Posterior vena cava (tissue), 2 donors: ENCODE data around the gene ZNF462. TPM values are rescaled to one million over a fixed set of nuclear protein-coding genes. Genes with fewer than 3 reads are reported as not detected.
"Not testable (repeated sequence)": the region's sequence is repeated elsewhere in the genome, so short reads cannot be mapped to it uniquely, and the experiment has no call there.

Source experiments
- DNase-seq: peaks from one replicate; pipeline ENCODE4 v3.0.0-alpha.2; 2020; ENCODE audit warnings: low spot score
- intact Hi-C, 2 donors: fragments of 100-400 bp; cut with DNase I; formaldehyde crosslinking; loops; one replicate each; pipeline versions ENCODE4 v1.14.1 to v1.14.2; 2022 to 2023
- long read RNA-seq, 2 donors: library from polyadenylated mRNA; unstranded; transcript quantifications; one replicate each; pipeline ENCODE4 v2.0.0, GENCODE V29; 2020 to 2021
- total RNA-seq, 2 donors: library from RNA; stranded (reverse); fragmentation: NEBNext Ultra II Directional; extraction: Animal tissue kit (Norgen Biotek cat#: 25700); gene quantifications; one replicate each; pipeline ENCODE4 v1.2.1, GENCODE V29; 2021
- donor health status: DM: yes; HTN: yes; CAD: no.
- donor health status: DM: yes; HTN: yes; CAD: no.

Gene ZNF462, protein sequence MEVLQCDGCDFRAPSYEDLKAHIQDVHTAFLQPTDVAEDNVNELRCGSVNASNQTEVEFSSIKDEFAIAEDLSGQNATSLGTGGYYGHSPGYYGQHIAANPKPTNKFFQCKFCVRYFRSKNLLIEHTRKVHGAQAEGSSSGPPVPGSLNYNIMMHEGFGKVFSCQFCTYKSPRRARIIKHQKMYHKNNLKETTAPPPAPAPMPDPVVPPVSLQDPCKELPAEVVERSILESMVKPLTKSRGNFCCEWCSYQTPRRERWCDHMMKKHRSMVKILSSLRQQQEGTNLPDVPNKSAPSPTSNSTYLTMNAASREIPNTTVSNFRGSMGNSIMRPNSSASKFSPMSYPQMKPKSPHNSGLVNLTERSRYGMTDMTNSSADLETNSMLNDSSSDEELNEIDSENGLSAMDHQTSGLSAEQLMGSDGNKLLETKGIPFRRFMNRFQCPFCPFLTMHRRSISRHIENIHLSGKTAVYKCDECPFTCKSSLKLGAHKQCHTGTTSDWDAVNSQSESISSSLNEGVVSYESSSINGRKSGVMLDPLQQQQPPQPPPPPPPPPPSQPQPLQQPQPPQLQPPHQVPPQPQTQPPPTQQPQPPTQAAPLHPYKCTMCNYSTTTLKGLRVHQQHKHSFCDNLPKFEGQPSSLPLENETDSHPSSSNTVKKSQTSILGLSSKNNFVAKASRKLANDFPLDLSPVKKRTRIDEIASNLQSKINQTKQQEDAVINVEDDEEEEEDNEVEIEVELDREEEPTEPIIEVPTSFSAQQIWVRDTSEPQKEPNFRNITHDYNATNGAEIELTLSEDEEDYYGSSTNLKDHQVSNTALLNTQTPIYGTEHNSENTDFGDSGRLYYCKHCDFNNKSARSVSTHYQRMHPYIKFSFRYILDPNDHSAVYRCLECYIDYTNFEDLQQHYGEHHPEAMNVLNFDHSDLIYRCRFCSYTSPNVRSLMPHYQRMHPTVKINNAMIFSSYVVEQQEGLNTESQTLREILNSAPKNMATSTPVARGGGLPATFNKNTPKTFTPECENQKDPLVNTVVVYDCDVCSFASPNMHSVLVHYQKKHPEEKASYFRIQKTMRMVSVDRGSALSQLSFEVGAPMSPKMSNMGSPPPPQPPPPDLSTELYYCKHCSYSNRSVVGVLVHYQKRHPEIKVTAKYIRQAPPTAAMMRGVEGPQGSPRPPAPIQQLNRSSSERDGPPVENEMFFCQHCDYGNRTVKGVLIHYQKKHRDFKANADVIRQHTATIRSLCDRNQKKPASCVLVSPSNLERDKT (N-terminal part only)
- 10 to 100 TPM; 20.0 to 25.7 TPM for total RNA-seq
- long read RNA-seq, donor 1, partial matches to known transcripts, result 1 of 2 reads
- long read RNA-seq, donor 1, other reads (novel, unspliced or antisense), result 1 of 2 reads
- long read RNA-seq, donor 2, partial matches to known transcripts, result 0 of 2 reads
- long read RNA-seq, donor 2, other reads (novel, unspliced or antisense), result 2 of 2 reads

DNA sequence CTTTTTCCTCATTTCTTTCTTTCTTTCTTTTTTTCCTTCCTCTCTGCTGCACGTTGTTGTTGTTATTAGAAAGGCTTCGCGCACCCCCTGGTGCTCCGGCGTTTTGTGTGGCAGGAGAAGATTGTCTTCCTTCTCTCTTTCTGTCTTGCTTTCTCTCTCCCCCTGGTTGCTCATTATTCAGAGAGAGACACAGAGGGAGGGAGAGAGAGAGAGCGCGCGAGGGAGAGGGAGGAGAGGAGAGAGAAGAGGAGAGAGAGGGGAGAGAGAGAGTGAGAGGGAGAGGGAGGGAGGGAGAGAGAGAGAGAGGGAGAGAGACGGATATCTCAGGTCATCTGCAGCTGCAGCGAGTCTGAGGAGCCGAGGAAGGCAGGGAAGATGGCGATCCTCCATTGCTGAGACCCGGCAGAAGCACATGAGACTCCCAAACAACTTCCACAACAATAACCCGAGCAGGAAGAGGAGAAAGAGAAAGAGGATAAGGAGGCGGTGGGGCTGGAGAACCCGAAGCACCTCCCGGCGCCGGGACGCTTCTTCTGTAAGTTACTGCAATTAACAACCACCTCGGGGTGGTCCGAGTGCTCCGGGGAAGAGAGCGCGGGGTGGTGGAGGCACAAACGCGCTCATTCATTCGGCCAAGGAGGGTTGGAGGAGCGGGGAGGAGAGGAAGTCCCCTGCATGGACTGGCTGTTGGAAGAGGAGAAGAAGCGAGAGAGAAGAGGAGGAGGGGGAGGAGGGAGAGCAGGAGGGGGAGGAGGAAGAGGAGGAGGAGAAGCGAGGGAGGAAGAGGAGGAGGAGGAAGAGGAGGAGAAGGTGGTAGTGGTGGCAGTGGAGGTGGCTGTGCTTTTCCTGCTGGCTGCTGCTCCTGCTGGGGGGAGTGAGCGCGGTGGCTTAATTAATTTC lies at the start of gene ZNF462:
Gene ZNF462, plus strand, starts transcription at position 346 of the 900 bp plus-strand sequence. CDS start 60,218 bp downstream, outside the sequence.
- peak; percentile 82 for DNase-seq
- intact Hi-C loops, result loop anchor here in 1 of 2 donors (10.0 kb wide), 2 partner anchors 62 to 158 kb away; no protein-coding TSS in a partner anchor

DNA sequence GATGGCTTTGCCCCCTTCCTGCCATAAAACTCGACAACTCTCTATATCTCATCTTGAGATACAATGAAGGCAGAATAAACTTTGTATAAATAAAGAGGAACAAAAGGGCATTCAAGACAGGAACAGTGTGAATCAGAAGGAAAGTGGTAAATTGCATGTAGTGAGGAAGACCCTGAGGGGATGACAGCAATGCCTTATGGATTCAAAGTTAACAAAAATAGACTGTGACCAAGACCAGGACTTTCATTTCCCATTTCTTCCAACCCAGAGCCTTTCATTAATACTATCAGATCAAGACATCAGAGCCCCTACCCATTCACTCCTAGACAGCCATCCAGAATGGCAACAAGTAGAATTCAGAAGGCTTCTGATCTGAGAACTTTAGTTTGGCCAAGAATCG lies 46.4 kb upstream of the ZNF462 start:
- intact Hi-C loops, result no loop called here
- no peak for DNase-seq

DNA sequence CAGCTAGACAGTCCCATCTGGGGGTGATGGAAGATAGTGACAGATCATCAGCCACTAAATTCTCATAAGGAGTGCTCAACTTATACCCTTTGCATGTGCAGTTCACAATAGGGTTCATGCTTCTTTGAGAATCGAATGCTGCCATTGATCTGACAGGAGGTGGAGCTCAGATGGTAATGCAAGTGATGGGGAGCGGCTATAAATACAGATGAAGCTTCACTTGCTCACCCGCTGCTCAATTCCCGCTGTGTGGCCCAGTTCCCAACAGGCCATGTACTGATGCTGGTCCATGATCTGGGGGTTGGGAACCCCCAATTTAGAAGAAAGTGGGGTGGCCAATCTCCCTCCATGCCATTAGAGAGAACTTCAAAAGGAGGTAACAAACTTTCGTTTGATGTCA lies 44.9 kb upstream of the ZNF462 start:
- DNase-seq, result no peak
- intact Hi-C loops, result no loop called here

DNA sequence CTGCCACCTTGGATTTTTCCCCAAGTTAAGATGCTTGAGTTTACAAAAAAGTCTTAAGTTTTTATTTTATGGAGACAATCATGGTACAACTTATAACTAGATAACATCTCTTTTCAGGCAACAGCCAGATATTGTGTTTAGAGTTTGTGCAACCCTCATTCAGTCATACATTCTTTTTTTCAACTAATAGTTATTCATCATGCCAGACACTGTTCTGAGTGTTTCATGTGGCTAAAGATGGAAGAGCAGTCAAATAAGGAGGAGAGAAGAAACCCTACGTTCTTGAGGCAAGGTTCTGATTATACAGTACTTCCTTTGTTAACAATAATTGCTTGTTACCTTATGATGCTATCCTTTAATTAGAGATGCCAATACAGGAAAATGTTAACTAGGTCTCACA lies 42.1 kb upstream of the ZNF462 start:
- no peak for DNase-seq
- intact Hi-C loops, result no loop called here

DNA sequence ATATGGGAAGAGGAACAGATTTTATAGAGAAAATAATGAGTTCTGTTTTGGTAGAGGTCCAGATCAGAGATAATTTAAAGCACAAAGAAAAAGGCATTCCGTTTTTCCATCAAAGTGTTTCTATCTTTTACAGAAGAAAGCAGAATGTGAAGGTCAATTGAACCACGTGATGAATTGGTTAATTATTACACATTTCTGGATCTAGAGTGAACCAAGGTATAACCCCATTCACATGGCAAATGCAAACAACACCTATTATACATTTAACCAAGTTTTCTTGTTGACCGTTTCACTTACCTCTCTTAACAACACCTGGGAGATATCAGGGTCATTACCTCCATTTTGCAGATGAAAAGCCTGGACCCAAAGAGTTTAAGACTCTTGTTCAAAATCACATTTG lies 34.9 kb upstream of the ZNF462 start:
- intact Hi-C loops, result no loop called here
- no peak for DNase-seq

DNA sequence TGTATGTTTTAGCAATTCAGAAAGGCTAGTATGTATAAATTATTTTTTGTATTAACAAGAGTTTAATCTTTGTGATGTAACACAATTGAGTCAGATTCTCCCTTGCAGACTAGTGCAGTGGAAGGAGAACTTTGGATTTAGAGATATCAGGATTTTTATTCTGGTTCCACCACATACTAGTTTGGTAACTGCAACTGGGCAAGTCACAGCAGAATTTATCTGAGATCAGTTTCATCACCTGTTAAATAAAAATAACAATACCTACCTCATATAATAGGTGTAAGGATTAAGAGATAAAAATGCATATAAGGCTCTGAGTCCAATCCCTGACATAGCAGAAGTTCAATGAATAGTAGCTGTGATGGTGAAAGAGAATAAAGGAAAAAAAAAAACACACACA lies 34.0 kb upstream of the ZNF462 start:
- intact Hi-C loops, result no loop called here

DNA sequence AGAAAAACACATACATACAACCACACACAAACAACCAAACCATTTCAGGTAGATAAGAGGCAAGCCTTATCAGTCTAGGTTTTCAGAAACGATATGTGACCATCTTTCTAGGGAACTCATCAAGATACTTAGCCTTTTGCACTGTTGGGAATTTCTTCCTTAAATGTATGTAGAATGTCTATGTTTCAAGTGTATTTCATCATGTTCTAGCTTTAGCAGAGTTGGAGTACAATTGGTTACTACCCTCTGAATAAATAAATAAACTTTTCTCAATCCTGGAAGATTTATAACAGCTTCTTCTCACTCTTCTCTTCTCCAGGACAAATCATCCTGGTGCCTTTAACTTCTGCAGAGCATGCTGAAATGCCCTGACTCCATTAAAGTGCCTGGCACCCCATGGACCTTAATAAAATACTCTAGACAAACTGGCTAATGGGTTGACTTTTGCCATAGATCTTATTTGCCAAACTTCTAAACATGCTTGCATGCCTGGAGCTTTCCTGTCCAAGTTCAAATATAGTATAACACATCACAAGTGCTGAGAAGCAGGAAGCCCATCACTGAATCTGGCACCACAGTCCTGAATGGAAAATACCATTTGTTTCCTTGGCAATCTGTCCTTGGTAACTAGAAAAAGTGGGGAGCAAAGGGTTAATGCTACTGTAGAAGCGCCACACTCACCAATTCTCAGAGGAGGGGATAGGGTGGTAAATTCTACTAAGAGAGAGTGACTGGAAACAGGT lies 33.1 kb upstream of the ZNF462 start:
- intact Hi-C loops, result no loop called here
- DNase-seq, result no peak

More for the DNA sequence above, 34.0 kb upstream of the ZNF462 start:
- no peak for DNase-seq

DNA sequence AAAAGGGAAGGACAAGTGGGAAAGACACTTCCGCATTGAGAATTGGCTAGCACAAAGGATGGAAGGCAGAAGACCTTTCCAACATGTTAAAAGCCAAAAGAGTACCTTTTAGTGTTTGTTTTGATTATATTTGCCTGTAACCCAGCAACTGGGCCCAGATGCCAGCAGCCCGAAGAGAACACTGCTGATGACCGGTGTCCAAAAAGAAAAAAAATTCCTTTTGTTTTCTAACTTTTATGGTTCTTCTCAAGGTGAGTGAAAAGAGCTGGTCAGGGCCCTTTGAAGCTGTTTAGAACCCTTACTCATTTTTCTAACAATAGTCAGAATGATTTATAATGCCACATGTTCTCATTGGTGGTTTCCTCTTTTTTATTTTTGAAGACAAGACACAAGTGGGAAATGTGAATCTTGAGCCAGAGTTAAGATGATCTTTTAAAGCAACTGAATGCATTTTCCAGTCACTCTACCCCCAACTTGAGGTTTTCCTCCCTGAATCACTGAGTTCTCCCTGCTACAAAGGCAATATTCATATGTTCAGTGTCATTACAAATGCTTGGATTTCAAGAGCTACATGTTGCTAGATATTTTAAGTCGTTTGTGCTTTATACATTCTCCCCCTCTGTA lies 32.3 kb upstream of the ZNF462 start:
- DNase-seq, result no peak

DNA sequence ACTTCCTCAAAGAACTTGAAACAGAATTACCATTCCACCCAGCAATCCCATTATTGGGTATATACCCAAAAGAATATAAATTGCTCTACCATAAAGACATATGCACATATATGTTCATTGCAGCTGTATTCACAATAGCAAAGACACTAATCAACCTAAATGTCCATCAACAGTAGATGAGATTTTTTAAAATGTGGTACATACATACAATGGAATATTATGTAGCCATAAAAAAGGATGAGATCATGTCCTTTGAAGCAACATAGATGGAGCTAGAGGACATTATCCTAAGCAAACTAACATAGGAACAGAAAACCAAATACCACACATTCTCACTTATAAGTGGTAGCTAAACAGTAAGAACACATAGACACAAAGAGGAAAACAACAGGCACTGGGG lies 28.1 kb upstream of the ZNF462 start:
- no peak for DNase-seq
- intact Hi-C loops, result no loop called here

More for the DNA sequence above, 32.3 kb upstream of the ZNF462 start:
- intact Hi-C loops, result no loop called here

DNA sequence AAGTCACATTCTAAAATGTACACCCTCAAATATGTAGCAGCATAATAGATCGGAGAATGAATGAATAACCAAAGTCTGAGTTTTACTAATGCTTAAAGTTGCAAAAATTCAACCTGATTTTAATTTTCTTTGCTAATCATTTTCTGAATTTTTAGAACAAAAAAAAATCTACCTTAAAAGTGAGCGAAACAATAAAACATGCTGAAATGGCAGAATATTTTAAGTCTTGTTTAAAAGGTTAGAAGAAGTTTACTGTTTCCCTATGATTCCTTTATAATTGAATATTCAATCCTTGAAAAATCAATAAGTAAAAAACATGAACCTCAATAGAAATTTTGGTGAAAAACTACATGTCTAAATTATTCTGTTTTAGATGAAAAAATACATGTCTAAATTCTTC lies 27.1 kb upstream of the ZNF462 start:
- no peak for DNase-seq
- intact Hi-C loops, result no loop called here

DNA sequence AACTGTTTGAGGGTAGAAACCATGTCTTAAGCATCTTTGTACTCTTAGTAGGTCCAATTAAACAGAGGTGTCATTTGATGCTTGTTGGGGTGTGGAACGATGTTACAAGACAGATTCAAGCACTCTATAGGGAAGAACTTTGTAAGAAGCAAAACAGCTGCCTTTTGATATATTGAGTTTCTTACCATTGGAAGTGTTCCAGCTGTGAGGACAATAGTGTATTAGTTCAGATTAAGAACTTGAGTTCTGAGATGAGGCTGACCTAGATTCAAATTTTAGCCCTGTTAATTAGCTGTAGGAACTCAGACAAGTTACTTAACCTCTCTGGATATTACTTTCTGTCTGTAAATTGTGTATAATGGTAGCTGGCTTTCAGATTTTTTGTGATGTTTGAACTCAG lies 19.6 kb upstream of the ZNF462 start:
- DNase-seq, result no peak
- intact Hi-C loops, result no loop called here

DNA sequence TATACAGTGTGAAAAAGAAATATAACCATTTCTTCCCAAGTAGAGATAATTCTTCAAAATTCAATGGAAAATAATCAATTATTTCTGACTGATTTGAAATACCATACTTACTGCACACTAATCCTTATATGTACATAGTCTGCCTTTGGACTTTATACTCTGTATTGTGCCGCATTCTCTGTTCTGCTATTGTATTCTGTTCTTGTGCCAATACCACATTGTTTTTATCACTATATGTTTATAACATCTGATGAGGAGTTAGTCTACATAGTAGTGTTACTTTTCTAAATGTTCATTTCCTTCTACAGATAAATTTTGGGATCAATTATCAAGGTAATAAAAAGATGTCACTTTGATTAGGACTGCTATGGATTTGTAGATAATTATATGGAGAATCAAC lies 16.7 kb upstream of the ZNF462 start:
- DNase-seq, result no peak
- intact Hi-C loops, result no loop called here

DNA sequence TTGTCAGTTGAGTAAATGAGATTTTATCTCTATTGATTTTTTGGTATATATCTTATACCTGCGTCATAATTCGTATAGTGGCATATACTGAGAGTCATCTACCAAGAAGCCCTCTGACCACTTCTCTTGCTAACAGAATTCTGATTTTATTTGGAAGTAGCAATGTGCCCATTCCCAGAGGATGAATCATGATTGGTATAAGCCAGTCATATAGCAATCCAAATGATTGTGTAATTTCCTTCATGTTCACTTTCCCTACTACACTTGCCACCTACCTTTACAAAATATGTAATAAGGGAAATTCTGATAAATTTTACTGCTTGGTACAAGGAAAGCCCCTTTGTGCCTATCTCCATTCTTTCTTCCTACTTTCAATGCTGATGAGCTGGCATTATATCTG lies 16.1 kb upstream of the ZNF462 start:
- intact Hi-C loops, result no loop called here

DNA sequence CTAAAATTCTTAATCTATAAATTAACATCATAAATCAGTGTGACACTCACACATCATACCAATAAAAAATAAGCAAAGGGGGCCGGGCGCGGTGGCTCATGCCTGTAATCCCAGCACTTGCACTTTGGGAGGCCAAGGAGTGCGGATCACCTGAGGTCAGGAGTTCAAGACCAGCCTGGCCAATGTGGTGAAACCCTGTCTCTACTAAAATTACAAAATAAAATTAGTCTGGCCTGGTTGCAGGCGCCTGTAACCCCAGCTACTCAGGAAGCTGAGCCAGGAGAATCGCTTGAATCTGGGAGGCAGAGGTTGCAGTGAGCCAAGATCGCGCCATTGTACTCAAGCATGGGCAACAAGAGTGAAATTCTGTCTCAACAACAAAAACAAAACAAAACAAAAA lies 11.3 kb upstream of the ZNF462 start:
- DNase-seq, intact Hi-C loops: not testable (repeated sequence)

More for the DNA sequence above, 16.1 kb upstream of the ZNF462 start:
- no peak for DNase-seq

DNA sequence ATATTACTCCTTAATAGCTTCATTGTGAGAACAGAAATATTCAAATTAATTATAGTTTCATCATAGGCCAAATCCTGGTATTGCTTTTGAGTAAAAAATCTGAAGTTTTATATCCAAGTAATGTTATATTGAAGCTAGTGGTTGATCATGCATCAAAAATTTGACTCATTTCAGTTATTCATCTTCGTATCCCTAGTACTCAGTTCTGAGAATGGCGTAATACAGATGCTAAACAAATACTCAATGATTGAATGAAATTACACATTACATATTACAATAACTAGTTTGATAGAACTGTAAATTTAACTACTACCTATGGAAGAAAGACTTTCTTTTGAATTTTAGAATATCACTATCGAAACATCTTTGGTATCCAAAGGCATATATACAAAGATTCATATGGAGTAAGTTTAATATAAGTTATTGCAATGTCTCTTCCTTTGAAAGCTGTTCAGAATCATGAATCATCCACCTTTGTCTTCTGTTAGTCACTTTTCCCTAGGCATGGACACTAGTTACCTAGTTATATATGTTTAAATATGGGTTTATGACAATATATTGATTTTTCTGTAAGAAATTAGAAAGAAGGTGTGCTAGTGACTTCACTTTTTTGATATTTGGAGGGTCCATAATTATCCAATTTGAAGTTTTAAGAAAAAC lies 5.0 kb upstream of the ZNF462 start:
- DNase-seq, result no peak
- intact Hi-C loops, result no loop called here

DNA sequence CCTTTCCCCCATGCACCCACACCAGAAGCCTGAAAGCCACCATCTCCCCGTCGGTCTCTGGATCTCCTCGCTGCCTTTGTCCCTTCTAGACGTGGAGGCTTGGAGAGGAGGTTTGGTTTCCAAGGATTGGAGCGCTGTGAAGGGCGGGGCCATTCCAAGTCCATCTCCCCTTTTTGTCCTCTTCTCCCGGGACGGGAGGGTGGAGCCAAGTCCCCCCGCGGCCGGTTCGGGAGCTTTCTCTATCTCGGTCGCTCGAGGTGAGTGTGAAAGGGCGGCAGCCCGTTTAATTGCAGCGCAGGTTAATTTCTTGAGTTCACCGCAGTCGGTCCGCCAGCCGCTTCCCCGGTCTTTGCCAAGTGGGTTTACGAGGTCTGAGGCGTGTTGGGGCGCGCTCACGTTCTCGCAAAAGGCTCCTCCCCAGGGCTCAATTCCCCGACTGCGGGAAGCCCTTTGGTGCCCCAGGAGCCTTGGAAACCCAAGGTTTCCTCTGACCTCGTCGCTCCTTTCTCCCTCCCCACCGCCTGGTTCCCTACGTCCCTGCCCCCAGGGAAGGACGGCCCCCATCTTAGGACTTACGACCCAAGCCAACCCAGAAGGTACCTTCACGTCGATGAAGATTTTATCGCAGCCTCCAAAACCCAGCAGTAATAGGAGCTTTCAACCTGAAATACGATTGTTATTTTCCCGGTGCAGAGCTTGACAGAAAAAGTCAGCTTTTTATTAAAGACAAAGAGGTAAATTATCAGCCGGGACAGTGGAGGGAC lies 2.8 kb upstream of the ZNF462 start:
- DNase-seq, result peak; percentile 80
- intact Hi-C loops, result loop anchor here in 1 of 2 donors (10.0 kb wide), 2 partner anchors 65 to 155 kb away; no protein-coding TSS in a partner anchor
